Astrocyte of the spinal cord (primary cell): Measurements from ENCODE around the gene FRMPD4.

Experiments
- DNase-seq: peaks from one replicate; pipeline ENCODE4 v3.0.0; 2011; ENCODE audit warnings: low read depth, low spot score
- H3K4me3 ChIP-seq: 2 replicates; pipeline ENCODE4 v1.5.1; 2011; ENCODE audit warnings: low read depth, mild to moderate bottlenecking, low read length, moderate library complexity
- CTCF ChIP-seq: IDR thresholded peaks from 2 replicates; pipeline ENCODE4 v1.5.1; 2012; ENCODE audit warnings: low read depth, mild to moderate bottlenecking, low read length, inconsistent platforms
- in situ Hi-C: cut with HindIII; loops from 2 replicates; pipeline ENCODE4 v1.10.0; 2017; ENCODE audit warnings: low sequenced_read_pairs

The FRMPD4 gene

DNA sequence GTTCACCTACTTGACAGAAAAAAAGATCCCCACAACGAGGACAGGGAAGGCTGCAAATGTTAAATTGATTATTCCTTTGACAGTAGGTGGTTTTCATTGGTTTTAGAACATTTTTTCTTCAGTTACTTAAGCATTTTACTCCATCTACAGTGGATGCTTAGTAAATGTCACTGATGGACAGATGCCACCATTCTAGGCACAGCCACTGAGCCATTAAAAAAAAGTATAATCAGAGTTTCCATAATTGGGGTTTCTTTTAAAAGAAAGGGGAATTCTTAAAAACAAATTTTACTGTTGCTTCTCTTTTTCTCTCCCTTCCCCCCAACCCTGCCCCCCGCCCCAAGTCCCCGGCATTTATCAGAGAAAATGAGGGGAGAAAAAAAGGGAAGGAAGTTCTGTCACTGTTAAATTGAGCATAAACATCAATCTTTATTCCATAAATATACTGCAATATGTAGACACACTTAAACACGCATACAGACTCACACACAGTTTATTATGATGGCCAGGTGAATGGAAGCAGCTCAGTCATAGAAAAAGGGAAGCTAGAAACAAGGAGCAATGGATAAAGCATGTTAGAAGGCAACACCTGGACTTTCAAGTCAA lies 573.3 kb downstream of the FRMPD4 start:
- TF ChIP-seq CTCF = no peak
- no peak overlapping the region for H3K4me3 ChIP-seq
- no peak for DNase-seq
- in situ Hi-C loops = no loop called here

DNA sequence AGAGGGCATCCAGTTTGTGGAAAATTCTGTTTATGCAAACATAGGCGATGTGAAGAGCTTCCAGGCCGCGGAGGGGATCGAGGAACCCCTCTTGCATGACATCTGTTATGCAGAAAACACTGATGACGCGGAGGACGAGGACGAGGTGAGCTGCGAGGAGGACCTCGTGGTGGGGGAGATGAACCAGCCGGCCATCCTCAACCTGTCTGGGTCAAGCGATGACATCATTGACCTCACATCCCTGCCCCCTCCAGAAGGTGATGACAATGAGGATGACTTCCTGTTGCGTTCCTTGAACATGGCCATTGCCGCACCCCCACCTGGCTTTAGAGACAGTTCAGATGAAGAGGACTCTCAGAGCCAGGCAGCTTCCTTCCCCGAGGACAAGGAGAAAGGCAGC lies 578.3 kb downstream of the FRMPD4 start:
- H3K4me3 ChIP-seq = no peak overlapping the region
- DNase-seq = no peak
- no peak for TF ChIP-seq CTCF
- in situ Hi-C loops = no loop called here

DNA sequence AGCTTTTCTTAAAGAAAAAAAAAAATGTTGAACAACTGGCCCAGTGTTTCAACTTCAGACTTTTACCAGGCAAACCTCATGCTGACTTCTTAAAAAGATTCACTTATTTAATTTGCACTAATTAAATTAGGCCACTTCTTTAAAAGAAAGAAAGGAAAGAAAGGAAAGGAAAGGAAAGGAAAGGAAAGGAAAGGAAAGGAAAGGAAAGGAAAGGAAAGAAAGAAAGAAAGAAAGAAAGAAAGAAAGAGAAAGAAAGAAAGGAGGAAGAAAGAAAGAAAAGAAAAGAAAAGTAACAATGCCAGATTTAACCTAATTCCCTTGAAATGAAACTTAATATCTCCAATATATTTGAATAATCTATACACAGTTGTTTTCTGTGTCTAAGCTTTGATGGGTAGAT lies 581.6 kb downstream of the FRMPD4 start:
- no peak for DNase-seq
- in situ Hi-C loops = no loop called here
- no peak for TF ChIP-seq CTCF
- H3K4me3 ChIP-seq = no peak overlapping the region

DNA sequence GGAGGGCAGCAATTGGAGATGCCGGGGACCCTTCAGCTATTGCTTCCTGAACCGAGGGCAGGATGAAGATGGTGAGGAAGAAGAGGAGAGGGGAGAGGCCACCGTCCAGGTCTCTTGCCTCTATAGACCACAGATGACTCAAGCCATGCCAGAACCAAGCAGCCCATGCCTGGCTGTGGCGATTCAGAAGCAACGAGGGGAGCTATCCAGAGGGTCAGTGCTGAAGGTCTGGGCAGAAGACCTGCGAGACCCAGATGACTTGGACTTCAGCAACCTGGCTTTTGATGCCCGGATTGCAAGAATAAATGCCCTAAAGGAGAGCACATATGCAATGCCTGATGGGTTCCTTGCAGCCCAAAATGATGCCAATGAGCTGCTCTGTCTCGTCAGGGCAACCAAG lies 582.8 kb downstream of the FRMPD4 start:
- TF ChIP-seq CTCF = no peak
- DNase-seq = no peak
- H3K4me3 ChIP-seq = no peak overlapping the region
- in situ Hi-C loops = no loop called here

GRCh38 chrX:12722314-12722713 lies 584.0 kb downstream of the FRMPD4 start:
- DNase-seq = no peak
- H3K4me3 ChIP-seq = no peak overlapping the region
- TF ChIP-seq CTCF = no peak
- in situ Hi-C loops = no loop called here

- in situ Hi-C loops = no loop called here
- H3K4me3 ChIP-seq = no peak overlapping the region
- TF ChIP-seq CTCF = no peak
- DNase-seq = no peak
Measured at GRCh38 chrX:12741416-12741815, 603.1 kb downstream of the FRMPD4 start.

GRCh38 chrX:12747433-12747832 lies 609.2 kb downstream of the FRMPD4 start:
- in situ Hi-C loops = no loop called here
- no peak for TF ChIP-seq CTCF

More at GRCh38 chrX:12747433-12747832, 609.2 kb downstream of the FRMPD4 start:
- DNase-seq = no peak
- no peak overlapping the region for H3K4me3 ChIP-seq
